ENCODE measurements around the gene CSNK1G1.
"Not testable (repeated sequence)": the region's sequence is repeated elsewhere in the genome, so short reads cannot be mapped to it uniquely, and the experiment has no call there.

Gene CSNK1G1

DNA sequence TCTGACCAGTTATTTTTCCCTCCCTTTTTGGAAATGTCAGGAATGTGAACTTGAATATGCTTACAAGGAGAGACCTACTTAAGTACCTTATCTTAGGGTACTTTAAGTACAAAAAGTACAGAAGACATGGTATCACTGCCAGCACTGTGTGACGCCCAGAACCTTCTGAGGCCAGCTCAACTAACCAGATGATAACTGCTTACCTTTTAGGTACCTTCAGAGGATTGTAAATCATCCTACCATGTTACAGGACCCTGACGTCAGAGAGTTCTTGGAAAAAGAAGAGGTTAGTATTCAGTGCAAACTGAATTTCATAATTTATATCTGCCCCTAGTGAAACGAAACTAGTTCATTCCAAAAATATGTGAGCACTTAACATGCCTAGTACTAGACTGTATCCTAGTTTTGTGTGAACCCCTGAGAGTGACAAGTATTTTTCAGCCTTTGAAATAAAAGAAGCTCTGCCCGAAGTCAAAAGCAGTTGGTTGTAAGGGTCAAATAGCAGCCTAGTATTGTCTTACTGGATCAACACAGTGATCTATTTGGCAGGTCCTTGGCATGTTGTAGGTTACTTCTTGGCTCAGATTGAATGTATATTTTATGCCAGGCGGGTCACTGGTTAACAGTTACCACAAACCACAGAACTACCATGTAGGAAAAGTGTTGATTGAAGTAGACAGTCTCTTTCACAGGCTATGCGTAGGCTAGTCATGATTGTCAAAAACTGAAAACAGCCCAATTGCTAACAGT is 228.3 kb downstream of the CSNK1G1 start:
- no peak for ATAC-seq

DNA sequence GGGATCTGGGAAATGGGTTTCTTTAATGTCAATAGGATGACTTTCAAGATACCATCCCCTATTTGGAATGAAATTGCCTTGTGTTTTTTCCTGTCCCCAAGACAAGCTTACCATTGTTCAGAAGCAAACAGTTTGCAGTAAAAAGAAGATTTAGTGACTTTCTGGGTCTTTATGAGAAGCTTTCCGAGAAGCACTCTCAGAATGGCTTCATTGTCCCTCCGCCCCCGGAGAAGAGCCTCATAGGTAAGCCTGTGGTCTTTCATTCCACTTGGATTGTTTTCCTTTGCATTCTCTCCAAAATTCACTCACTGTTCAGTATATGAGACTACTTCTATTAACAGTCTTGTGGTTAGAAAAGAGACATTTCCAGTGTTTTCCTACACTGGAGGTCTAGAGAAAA is 230.0 kb downstream of the CSNK1G1 start:
- no peak for ATAC-seq

DNA sequence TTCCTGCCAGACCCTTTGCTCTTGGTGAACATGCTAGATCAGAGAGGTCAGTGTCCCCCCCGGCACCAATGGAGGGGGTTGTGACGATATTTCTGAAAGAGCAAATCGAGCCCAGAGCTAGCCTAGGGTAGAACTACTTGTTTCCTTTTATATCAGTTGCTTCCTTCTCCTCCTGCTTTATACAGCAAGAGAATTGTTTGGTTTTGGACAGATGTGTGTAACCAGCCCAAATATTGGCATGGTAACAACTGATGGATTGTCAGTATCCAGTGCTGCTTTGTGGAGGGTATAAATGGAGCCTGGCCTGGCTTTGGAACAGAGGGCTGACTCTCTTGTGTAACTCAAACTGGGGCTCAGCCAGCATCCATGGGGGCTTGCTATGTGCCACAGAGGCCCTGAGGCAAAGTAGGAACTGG is 233.0 kb downstream of the CSNK1G1 start:
- ATAC-seq = no peak

DNA sequence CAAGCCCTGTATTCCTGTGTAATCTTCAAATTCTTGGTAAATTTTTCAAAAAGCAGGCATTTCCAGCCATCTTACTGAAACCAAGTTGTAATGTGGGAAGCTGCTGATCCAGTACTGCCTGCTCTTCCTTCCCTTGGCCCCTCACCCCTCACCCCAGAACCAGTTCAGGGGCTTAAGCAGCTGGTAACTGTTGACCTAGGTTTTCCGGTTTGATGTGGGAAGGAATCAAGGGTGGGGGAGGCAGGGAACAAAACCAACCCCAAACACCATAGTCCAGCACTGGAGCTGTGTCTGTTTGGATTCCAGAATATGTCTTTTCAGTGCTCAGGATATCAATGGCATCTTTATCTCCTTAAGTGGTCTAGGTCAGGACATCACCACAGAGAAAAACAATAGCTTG is 233.5 kb downstream of the CSNK1G1 start:
- no peak for ATAC-seq

DNA sequence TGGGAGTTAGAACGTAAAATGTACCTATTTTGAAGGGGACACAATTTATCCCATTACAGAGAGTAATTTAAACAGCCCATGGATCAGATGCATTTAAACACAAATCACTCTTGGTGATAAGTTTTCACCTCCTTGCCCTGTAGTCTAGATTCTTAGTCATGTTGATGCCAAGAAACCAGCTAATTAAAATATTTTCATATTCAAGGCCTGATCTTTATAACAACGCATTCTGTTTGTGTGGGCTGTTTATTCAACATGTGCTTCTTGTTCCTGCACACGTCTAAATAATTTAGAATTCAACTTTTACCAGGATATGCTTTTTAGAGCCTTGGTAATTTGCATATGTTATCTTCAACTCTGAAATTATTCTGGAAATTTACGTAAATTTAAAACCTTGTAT is 234.4 kb downstream of the CSNK1G1 start:
- ATAC-seq = no peak

DNA sequence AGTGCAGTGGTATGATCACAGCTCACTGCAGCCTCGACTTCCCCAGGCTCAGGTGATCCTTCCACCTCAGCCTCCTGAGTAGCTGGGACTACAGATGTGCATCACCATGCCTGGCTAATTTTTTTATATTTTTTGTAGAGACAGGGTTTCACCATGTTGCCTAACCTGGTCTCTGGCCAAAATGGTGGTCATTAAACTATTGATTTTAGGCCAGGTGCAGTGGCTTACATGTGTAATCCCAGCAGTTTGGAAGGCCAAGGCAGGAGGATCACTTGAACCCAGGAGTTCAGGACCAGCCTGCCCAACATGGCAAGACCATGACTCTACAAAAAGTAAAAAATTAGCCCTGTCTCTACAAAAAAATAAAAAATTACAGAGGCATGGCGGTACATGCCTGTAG is 235.7 kb downstream of the CSNK1G1 start:
- not testable (repeated sequence) for ATAC-seq

DNA sequence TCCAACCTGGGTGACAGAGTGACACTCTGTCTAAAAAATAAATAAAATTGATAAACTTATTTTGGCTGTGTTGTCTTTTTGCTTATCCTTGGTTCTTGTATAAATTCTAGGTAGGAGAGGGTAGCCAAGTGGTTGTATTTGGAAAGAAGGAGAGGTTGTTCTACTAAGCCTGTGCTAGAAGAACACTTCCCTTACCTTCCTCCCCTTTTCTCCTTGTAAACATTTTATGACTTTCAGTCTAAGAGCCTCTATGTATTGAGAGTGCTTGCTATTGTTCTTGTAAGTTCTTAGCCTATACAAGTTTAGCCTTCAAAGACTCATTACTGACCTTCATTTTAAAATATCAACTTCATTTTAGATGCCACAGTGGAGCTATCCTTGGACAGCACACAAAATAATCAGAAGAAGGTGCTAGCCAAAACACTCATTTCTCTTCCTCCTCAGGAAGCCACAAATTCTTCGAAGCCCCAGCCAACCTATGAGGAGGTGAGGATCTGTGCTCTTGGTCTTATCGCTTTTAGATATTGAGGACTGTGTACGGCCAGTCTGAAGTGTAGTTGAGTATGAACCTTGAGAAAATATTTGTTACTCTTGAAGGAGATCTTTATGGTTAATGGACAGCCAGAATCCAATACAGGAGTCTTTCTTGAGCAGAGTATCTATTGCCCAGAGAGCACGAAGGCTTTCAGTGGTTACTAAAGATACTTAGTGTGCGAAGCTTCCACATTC is 238.1 kb downstream of the CSNK1G1 start:
- no peak for ATAC-seq

Measured in activated CD4-positive, CD25-positive, alpha-beta regulatory T cell treated with anti-CD3 and anti-CD28 coated beads, Interleukin-2, amount 50 U/mL, for 24 hours (primary cell).